Heart right ventricle (tissue), 16 donors: Measurements from ENCODE around the gene ZNHIT6. TPM values are rescaled to one million over a fixed set of nuclear protein-coding genes. Genes with fewer than 3 reads are reported as not detected.
A peak's percentile ranks its signal among the peaks of the same experiment; 100 is the strongest.

ENCODE experiments used
- ATAC-seq, 8 donors: fragments of 200-7000 bp; cut with Tn5 transposase; one replicate each; pipeline ENCODE4 v1.9.1; 2020; ENCODE audit warnings: mild to moderate bottlenecking in 8 of 8, moderate library complexity in 8 of 8, moderate number of reproducible peaks in 1 of 8
- DNase-seq, 2 donors: peaks; one replicate each; pipeline ENCODE4 v3.0.0-alpha.2; 2020
- H3K27ac ChIP-seq, 10 donors: fragments of 200-600 bp; sonication (generic) in 2 of 10; one replicate each; pipeline versions ENCODE4 v1.5.0 to v1.8.0; 2020 to 2022; ENCODE audit warnings: mild to moderate bottlenecking in 3 of 10
- H3K27me3 ChIP-seq, 7 donors: fragments of 200-600 bp; one replicate each; pipeline ENCODE4 v1.8.0; 2021 to 2022; ENCODE audit warnings: mild to moderate bottlenecking in 2 of 7
- H3K36me3 ChIP-seq, 9 donors: fragments of 200-600 bp; sonication (generic) in 1 of 9; one replicate each; pipeline versions ENCODE4 v1.5.0 to v1.8.0; 2020 to 2022; ENCODE audit warnings: mild to moderate bottlenecking in 2 of 9
- H3K4me1 ChIP-seq, 9 donors: fragments of 200-600 bp; sonication (generic) in 1 of 9; one replicate each; pipeline versions ENCODE4 v1.5.0 to v1.8.0; 2020 to 2022; ENCODE audit warnings: mild to moderate bottlenecking in 4 of 9
- H3K4me3 ChIP-seq, 10 donors: fragments of 200-600 bp; sonication (generic) in 2 of 10; one replicate each; pipeline versions ENCODE4 v1.5.0 to v1.8.0; 2020 to 2022; ENCODE audit warnings: mild to moderate bottlenecking in 7 of 10, moderate library complexity in 2 of 10
- H3K9me3 ChIP-seq, 11 donors: fragments of 200-600 bp in 10 of 11; sonication (generic) in 2 of 11; one replicate each; pipeline versions ENCODE4 v1.5.0 to v1.8.0; 2013 to 2022; ENCODE audit warnings: mild to moderate bottlenecking in 2 of 11, control low read depth in 1 of 11, moderate library complexity in 1 of 11
- CTCF ChIP-seq, 9 donors: fragments of 200-600 bp; sonication (generic) in 2 of 9; IDR thresholded peaks; one replicate each; pipeline versions ENCODE4 v1.5.0 to v1.8.0; 2021 to 2022; ENCODE audit warnings: antibody characterized with exemption in 9 of 9, mild to moderate bottlenecking in 5 of 9, moderate library complexity in 1 of 9
- WGBS, 2 donors: extraction: QIAGEN DNeasy Blood & Tissue Kit; methylation state at CpG; one replicate each; pipeline ENCODE4 v1.1.7; 2013; ENCODE audit warnings: inconsistent platforms in 1 of 2; 5-methylcytosine and 5-hydroxymethylcytosine counted together
- intact Hi-C, 10 donors: fragments of 100-400 bp; cut with DNase I; formaldehyde crosslinking; loops; one replicate each; pipeline versions ENCODE4 v1.11.1 to v1.14.2; 2022
- polyA plus RNA-seq, 2 donors: library from polyadenylated mRNA; stranded (reverse); fragments of 200-250 nt; gene quantifications; one replicate each; pipeline ENCODE4 v1.2.3, GENCODE V29; 2013
- total RNA-seq, 10 donors: library from RNA; stranded (reverse); fragmentation: NEBNext Ultra II Directional in 3 of 10; extraction: Animal tissue kit (Norgen Biotek cat#: 25700) in 3 of 10; gene quantifications; one replicate each; pipeline versions ENCODE4 v1.2.1 to v1.2.4, GENCODE V29; 2021 to 2023
- donor health status: Arrhythmogenic right ventricular cardiomyopathy.
- donor health status: ischemic (EF 13 %, LVEDD 7.1; RV severe dilation, severe dysfunction).
- donor health status: healthy with polysubstance abuse.
- donor health status: DM: no; HTN: yes; CAD: no.
- donor health status: DM: no; HTN: no; CAD: no.
- donor health status: ischemic (EF 25% LVEDD 6.9; RV normal size, moderate dysfunction).
- donor health status: ischemic (EF 25% LVEDD 5.7; RV mildly dilated, moderate dysfunction).
- donor health status: healthy.
- donor health status: DM: yes; HTN: yes; CAD: no.
- donor health status: Ischemic cardiomyopathy.
- donor health status: ischemic (EF 35%, LVEDD 5.7; RV mildly dilated, moderate dysfunction).
- donor health status: nonischemic (EF 11% LVEDD 7.7; RV severe dilation, severe dysfunction).
- donor health status: DM: yes; HTN: yes; CAD: no.
- donor health status: PGD.
- donor health status: ischemic (EF 29% LVEDD 5.4; RV normal size, mild dysfunction).
- donor health status: nonischemic (EF 23%, LVEDD 6.1; RV moderate dilation, normal function).

Gene ZNHIT6
- total and polyA plus RNA-seq, 12 donors = 6.0 to 12.8 (median 10.5) TPM

- no peaks in the 10 kb centered on the region for H3K36me3 ChIP-seq
- no peaks in the 10 kb centered on the region for H3K9me3 ChIP-seq
- peaks cover 0 to 22% (median 13%) of the 10 kb centered on the region in 9 donors for H3K4me1 ChIP-seq
- peak overlapping the region in 8 of 10 donors; percentile 34 to 82 (median 61) for H3K27ac ChIP-seq
- peak in 8 of 9 donors; percentile 12 to 47 (median 34) for TF ChIP-seq CTCF (IDR thresholded peaks at IDR 0.05)
- 28 to 41% methylated on average over 6 of the region's 6 CpGs for WGBS, 2 donors
- peaks cover 0 to 4% (median 0%) of the 10 kb centered on the region in 7 donors for H3K27me3 ChIP-seq
- H3K4me3 ChIP-seq = no peak overlapping the region
- peak in 7 of 8 donors; percentile 13 to 73 (median 69) for ATAC-seq
- DNase-seq = peak in 1 of 2 donors; percentile 13
- intact Hi-C loops = no loop called here
Measured at GRCh38 chr1:85612704-85613361, 95.4 kb downstream of the ZNHIT6 start.

- Histone ChIP-seq H3K4me3 (no peak overlapping the region), H3K9me3 (no peaks in the 10 kb centered on the region), H3K27ac (peak overlapping the region in 6 of 10 donors; percentile 55 to 82 (median 63)), H3K36me3 (no peaks in the 10 kb centered on the region), H3K4me1 (peaks cover 0 to 22% (median 13%) of the 10 kb centered on the region in 9 donors), H3K27me3 (peaks cover 0 to 4% (median 0%) of the 10 kb centered on the region in 7 donors)
- intact Hi-C loops = no loop called here
- DNase-seq (peak; percentile 10 to 22), ATAC-seq (peak; percentile 43 to 90 (median 78))
- WGBS, 2 donors = 60 to 73% methylated on average over 5 of the region's 5 CpGs
- no peak for TF ChIP-seq CTCF (IDR thresholded peaks at IDR 0.05)
Measured at GRCh38 chr1:85611856-85612255, 96.4 kb downstream of the ZNHIT6 start.

GRCh38 chr1:85611425-85611824 is 96.8 kb downstream of the ZNHIT6 start:
- Histone ChIP-seq H3K27ac (peak overlapping the region in 5 of 10 donors; percentile 55 to 82 (median 65)), H3K36me3 (no peaks in the 10 kb centered on the region), H3K4me1 (peaks cover 0 to 22% (median 13%) of the 10 kb centered on the region in 9 donors), H3K27me3 (peaks cover 0 to 4% (median 0%) of the 10 kb centered on the region in 7 donors), H3K9me3 (no peaks in the 10 kb centered on the region), H3K4me3 (no peak overlapping the region)
- DNase-seq = no peak
- intact Hi-C loops = no loop called here
- WGBS, 2 donors = 82 to 86% methylated on average over 2 of the region's 2 CpGs
- ATAC-seq = no peak
- TF ChIP-seq CTCF (IDR thresholded peaks at IDR 0.05) = no peak

- Histone ChIP-seq H3K9me3 (no peaks in the 10 kb centered on the region), H3K4me1 (peaks cover 0 to 22% (median 13%) of the 10 kb centered on the region in 9 donors), H3K27ac (no peak overlapping the region), H3K4me3 (no peak overlapping the region), H3K36me3 (no peaks in the 10 kb centered on the region), H3K27me3 (no peaks in the 10 kb centered on the region)
- intact Hi-C loops = loop anchor here in 1 of 10 donors (10.0 kb wide), 1 partner anchor 55 kb away; no protein-coding TSS in a partner anchor
- ATAC-seq (no peak), DNase-seq (no peak)
- no peak for TF ChIP-seq CTCF (IDR thresholded peaks at IDR 0.05)
Measured at GRCh38 chr1:85609976-85610375, 98.3 kb downstream of the ZNHIT6 start.
